ENCODE measurements around the gene DNM2.
"Not testable (repeated sequence)": the region's sequence is repeated elsewhere in the genome, so short reads cannot be mapped to it uniquely, and the experiment has no call there.

DNM2 gene

GRCh38 chr19:10756371-10756770 lies 38.5 kb downstream of the DNM2 start:
- no peak for DNase-seq

GRCh38 chr19:10756791-10757190 lies 38.9 kb downstream of the DNM2 start:
- no peak for DNase-seq

DNA sequence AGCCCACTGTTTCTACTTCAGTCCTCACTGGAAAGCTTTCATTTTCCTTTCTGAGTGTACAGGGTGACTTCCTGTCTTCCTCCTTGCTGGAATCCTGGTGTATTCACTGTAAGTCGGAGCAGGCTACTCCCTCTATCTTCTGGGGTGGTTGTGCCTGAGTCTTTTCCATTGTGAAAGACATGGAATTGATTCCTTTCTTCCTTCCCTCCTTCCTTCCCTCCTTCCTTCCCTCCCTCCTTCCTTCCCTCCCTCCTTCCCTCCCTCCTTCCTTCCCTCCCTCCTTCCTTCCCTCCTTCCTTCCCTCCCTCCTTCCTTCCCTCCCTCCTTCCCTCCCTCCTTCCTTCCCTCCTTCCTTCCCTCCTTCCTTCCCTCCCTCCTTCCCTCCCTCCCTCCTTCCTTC lies 40.2 kb downstream of the DNM2 start:
- not testable (repeated sequence) for DNase-seq

DNA sequence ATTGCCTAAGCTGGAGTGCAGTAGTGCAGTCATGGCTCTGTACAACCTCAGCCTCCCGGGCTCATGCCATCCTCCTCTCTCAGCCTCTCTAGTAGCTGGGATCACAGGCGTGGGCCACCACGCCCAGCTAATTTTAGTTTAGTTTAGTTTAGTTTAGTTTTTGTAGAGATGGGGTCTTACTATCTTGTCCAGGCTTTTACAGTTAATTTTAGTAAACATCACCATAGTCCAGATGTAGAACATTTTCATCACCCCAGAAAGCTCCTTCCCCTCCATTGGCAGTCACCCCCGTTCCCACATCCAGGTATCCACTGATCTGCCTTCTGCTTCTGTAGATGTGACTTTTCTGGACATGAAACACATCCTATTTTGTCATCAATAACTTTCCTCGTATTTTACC lies 41.1 kb downstream of the DNM2 start:
- DNase-seq, result no peak

GRCh38 chr19:10760273-10760944 lies 42.5 kb downstream of the DNM2 start:
- peak; percentile 34 for DNase-seq

- DNase-seq, result no peak
These were observed 43.8 kb downstream of the DNM2 start for GRCh38 chr19:10761443-10762250.

DNA sequence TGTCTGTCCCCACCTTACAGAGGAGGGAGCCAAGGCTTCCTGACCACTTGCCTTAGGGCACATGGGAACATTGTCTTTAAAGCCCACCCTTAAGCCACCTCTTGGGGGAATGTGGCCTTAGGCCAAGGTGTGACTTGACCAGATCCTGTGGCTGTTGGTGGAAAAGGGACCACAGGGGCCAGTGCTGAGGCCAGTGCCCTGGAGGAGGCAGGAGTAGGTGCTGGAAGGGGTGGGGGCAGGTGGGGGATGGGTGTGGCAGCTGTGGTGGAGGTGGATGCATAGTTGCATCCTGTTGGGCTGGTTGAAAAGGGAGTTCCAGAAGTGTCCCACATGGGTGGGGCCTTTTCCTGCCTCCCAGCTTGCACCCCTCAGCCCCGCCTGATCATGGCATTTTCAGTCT lies 44.8 kb downstream of the DNM2 start:
- peak; percentile 22 for DNase-seq

GRCh38 chr19:10763411-10763810 lies 45.5 kb downstream of the DNM2 start:
- DNase-seq, result no peak

DNA sequence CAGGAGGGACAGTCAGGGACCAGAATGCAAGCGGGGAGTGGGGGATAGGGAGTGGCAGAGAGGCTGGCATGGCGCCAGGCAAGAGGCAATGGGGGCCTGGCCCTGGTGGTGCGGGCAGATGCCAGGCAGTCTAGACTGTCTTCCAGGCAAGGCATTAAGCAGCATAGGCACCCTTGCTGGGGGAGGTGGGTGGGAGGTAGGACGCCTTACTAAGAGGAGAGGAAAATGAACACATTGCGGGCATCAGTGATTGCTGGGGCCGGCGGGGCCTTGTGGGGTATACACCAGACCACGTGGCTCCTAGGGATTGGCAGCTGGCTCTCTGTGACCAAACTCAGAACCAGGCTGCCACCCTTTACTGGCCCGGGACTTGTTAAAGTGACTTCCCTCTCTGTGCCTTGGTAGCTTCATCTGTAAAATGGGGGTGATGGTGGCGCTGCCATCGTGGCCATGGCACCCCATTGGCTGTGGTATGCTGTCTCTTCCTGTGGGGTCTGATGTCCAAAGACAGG lies 46.0 kb downstream of the DNM2 start:
- DNase-seq, result peak; percentile 40

DNA sequence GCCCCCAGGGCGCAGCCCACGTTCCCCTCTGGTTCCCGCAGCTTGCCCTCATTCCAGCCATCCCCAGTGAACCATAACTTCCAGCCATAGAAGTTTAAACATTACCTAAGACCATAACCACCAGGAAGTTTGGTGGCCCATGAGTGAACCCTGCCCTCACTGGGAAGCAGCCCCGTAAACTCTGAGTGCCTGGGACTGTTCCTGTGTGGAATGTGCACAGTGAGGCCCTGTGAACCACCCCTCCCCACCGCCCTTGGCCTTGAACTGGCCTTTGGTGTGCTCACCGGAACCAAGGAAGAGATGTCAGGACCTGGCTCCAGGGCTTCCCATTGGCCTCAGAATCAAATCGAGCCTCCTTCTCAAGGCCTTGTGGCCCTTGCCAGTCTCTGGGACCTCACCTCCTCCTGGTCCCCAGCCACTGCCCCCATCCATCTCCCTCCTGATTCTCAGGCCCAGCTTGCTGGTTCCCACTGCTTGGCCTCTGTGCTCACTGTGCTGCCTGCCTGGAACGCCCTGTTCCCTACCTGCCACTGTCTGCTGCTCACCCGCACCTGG lies 46.5 kb downstream of the DNM2 start:
- DNase-seq, result no peak

DNA sequence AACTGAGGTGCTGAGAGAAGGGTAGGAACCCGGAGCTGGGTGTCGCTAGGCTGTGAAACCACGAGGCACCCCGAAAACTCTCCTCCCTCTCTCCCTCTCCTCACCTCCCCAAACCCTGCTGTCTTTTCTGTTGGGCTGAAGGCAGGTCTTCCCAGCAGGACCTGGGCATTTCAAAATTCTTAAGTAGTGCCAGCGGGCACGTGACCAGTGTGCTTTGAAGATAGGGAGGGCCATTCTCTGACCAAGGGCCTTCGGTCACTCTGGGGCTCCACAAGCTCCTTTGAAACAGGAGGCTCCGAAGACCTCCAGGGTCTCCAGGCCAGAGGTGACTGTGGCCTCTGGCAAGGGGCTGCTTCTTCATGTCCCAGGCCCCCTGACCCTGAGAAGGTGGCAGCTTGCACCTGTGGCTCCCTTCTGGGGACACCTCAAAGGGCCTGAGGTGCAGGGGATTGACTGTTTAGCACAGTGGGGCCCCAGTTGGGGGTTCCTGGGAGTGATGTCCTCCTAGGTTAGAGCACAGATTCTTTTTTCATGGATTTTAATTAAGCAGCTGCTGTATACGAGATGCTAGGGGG lies 48.3 kb downstream of the DNM2 start:
- no peak for DNase-seq

GRCh38 chr19:10766671-10767201 lies 48.9 kb downstream of the DNM2 start:
- DNase-seq, result peak; percentile 78

- no peak for DNase-seq
These were observed 49.8 kb downstream of the DNM2 start for GRCh38 chr19:10767726-10768125.

GRCh38 chr19:10768369-10768768 lies 50.5 kb downstream of the DNM2 start:
- DNase-seq, result no peak

DNA sequence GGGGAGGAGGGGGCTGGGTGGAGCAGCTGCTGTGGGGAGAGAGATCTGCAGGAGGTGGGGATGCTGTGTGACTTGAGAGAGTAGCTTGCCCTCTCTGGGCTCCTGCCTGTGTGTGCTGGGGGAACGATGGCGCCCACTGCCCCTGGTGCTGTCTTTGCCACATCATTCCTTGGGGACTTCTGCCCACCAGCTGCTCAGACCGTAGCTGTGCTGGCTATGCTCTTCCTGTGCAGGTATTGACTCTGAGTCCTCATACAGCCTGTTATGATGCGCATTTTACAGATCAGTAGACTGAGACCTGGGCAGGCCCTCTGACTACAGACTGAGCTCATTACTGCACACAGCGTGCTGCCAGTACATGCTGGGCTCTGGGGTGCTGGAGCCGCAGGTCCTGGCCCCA lies 51.1 kb downstream of the DNM2 start:
- DNase-seq, result no peak

- DNase-seq, result peak; percentile 36
These were observed 51.9 kb downstream of the DNM2 start for GRCh38 chr19:10769533-10770491.

DNA sequence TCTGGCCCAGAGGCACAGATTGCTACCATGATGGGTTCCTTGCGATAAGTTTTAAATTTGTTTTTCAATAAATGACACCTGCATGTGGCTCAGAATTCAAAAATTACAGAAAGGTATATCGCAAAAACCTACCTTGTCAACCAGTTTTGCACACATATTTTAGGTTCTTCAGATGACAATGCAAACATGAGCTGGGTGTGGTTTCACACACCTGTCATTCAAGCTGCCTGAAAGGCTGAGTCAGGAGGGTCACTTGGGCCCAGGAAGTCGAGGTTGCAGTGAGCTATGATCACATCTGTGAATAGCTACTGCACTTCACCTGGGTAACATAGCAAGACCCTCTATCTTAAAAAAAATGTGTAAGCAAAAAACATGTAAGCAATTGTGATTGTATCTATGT lies 56.1 kb downstream of the DNM2 start:
- DNase-seq, result no peak

DNA sequence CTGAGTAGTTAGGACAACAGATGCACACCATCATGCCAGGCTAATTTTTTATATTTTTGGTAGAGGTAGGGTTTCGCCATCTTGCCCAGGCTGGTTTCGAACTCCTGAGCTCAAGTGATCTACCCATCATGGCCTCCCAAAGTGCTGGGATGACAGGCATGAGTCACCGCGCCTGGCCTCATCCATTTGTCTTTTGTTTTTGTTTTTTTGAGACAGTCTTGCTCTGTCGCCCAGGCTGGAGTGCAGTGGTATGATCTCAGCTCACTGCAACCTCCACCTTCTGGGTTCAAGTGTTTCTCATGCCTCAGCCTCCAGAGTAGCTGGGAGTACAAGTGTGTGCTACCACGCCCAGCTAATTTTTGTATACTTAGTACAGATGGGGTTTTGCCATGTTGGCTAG lies 57.0 kb downstream of the DNM2 start:
- no peak for DNase-seq

GRCh38 chr19:10776900-10777650 lies 59.2 kb downstream of the DNM2 start:
- DNase-seq, result no peak

DNA sequence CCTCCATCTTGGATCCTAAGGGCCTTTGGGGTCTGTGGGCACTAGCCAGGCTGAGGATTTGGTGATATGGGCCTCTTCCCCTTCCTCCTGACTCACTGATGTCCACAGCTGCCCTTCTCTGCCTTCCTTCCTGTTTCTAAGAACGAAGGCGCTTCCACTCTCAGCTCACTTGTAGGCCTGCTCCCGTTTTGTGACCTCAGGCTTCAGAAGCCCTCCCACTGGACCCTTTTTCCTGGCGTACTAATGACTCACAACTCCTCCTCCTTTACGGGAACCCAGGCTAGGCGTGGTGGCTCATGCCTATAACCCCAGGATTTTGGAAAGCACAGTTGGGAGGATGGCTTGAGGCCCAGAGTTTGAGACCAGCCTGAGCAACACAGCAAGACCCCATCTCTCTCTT lies 62.5 kb downstream of the DNM2 start:
- DNase-seq, result no peak

DNA sequence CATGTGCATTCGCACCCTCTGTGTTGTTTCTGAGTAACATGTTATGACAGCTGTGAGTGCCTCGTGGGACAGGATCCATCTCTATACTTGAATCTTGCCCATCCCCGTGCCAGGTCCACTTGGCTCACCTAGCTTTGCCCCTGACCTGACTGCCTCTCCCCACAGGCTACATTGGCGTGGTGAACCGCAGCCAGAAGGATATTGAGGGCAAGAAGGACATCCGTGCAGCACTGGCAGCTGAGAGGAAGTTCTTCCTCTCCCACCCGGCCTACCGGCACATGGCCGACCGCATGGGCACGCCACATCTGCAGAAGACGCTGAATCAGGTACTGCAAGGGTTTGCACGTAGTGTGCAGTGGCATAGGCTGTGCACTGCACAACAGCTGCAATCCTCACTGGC lies 64.9 kb downstream of the DNM2 start:
- DNase-seq, result no peak

Data from NCI-H69 (cell line).